ENCODE data around the gene SORD.
"Not testable (repeated sequence)": the region's sequence is repeated elsewhere in the genome, so short reads cannot be mapped to it uniquely, and the experiment has no call there.

- TF ChIP-seq REST, POLR2A (IDR thresholded peaks at IDR 0.05; ENCODE audit: low read depth, low read length): not testable (repeated sequence)
- TF ChIP-seq, protein P1, sequence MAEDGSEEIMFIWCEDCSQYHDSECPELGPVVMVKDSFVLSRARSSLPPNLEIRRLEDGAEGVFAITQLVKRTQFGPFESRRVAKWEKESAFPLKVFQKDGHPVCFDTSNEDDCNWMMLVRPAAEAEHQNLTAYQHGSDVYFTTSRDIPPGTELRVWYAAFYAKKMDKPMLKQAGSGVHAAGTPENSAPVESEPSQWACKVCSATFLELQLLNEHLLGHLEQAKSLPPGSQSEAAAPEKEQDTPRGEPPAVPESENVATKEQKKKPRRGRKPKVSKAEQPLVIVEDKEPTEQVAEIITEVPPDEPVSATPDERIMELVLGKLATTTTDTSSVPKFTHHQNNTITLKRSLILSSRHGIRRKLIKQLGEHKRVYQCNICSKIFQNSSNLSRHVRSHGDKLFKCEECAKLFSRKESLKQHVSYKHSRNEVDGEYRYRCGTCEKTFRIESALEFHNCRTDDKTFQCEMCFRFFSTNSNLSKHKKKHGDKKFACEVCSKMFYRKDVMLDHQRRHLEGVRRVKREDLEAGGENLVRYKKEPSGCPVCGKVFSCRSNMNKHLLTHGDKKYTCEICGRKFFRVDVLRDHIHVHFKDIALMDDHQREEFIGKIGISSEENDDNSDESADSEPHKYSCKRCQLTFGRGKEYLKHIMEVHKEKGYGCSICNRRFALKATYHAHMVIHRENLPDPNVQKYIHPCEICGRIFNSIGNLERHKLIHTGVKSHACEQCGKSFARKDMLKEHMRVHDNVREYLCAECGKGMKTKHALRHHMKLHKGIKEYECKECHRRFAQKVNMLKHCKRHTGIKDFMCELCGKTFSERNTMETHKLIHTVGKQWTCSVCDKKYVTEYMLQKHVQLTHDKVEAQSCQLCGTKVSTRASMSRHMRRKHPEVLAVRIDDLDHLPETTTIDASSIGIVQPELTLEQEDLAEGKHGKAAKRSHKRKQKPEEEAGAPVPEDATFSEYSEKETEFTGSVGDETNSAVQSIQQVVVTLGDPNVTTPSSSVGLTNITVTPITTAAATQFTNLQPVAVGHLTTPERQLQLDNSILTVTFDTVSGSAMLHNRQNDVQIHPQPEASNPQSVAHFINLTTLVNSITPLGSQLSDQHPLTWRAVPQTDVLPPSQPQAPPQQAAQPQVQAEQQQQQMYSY (CRISPR knock-in tag; IDR thresholded peaks at IDR 0.05), result not testable (repeated sequence)
Measured at GRCh38 chr15:45024649-45025048, 1.7 kb downstream of the SORD start.

All from GM12878 (cell line).